Measurements from ENCODE around the gene STAC3. TPM values are rescaled to one million over a fixed set of nuclear protein-coding genes. Genes with fewer than 3 reads are reported as not detected.

The STAC3 gene
- total and polyA plus RNA-seq, 9 of the 15 experiments (the other 6 are each of a cell fraction or from before 2014, with no cell fraction given) = 0.45 to 6.4 (median 3.3) TPM

DNA sequence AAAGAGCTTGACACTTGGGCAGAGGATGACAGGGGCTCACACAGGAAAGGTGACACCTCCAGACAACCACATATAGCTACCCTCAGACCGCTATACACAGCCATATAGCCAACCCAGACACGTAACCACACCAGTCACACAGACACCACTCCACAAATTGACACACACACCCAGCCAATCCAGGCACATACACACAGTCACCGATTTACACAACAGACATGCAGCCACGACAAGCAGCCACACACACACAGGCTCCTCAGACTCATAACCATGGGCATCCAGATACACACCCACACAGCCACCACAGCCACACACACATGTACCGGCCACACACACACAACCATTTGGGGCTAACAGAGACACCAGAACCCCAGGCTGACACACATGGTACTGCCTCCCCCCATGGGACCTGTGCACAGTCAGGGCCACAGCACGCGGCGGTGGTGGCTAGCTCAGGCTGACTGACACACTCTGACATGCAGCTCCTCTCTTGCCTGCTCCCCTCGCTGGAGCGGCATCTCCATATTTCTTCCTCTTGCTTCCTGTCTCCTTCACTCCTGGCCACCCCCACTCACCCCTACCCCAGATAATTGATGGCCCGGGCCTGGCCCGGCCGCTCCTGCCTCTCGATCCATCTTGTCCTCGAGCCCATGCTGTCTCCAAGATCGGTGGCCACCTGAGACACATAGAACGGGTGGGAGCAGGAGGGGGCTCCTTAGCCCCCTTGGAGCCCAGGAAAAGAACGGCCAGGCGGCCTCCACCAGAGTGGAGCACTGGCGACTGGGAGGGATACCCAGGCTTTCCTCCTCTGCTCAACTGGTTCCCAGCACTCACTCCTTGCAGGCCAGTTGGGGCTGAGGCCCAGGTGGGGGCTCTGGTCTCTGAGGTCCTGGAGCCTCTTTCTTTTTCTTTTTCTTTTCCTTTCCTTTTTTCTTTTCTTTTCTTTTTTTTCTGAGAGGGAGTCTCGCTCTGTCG, 27.5 kb downstream of the STAC3 start:
- BruUV-seq (replicated peaks) = no TSS peak
- no peaks in the 10 kb centered on the region; the same call in 1 of the 2 replicates for H4K20me1 ChIP-seq (replicated peaks; ENCODE audit: control insufficient read depth, insufficient read depth, low read length)
- H3K9me3 ChIP-seq (replicated peaks; ENCODE audit: control insufficient read depth, insufficient read depth, low read depth, low read length) = no peaks in the 10 kb centered on the region
- H3K4me2 ChIP-seq (ENCODE audit: insufficient read depth, low read length) = no peak overlapping the region
- in situ Hi-C loops (cut with MboI) = no loop called here
- H3K79me2 ChIP-seq (ENCODE audit: control insufficient read depth, insufficient read depth, low read length) = no peaks in the 10 kb centered on the region
- H3K4me1 ChIP-seq (replicated peaks in 1 of 2; ENCODE audit: control insufficient read depth in 2 of 2, insufficient read depth in 2 of 2, low read length in 2 of 2) = peaks cover 24 to 57% of the 10 kb centered on the region in 2 experiments
- peaks cover 24 to 33% of the 10 kb centered on the region in 2 experiments for H3K27me3 ChIP-seq (ENCODE audit: control insufficient read depth in 2 of 2, insufficient read depth in 2 of 2, low read length in 2 of 2)
- POLR2A ChIA-PET = interaction anchor here (0.6 to 1.0 kb wide), 7 partner anchors 10 to 512 kb away, joined by 3 to 5 read pairs (median 3); partner anchors contain the start of gene B4GALNT1
- H3K27ac ChIP-seq (ENCODE audit: extremely low read depth, low read depth, low read length) = no peak overlapping the region
- ATAC-seq (peak; percentile 19; the same call in 2 of the 3 replicates), DNase-seq (ENCODE audit: extremely low read depth in 1 of 4, low spot score in 3 of 4) (no peak), FAIRE-seq (no peak)
- no peak overlapping the region for H3K4me3 ChIP-seq
- no peaks in the 10 kb centered on the region for H3K9me1 ChIP-seq (ENCODE audit: control insufficient read depth, insufficient read depth, low read length)
- TF ChIP-seq MEIS2 (IDR thresholded peaks at IDR 0.05; ENCODE audit: partially characterized antibody) = peak; percentile 22
- TF ChIP-seq, protein P1, sequence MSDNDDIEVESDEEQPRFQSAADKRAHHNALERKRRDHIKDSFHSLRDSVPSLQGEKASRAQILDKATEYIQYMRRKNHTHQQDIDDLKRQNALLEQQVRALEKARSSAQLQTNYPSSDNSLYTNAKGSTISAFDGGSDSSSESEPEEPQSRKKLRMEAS (CRISPR knock-in tag; IDR thresholded peaks at IDR 0.05) = peak; percentile 42; the same call in 1 of the 2 replicates
- TF ChIP-seq, protein P2, sequence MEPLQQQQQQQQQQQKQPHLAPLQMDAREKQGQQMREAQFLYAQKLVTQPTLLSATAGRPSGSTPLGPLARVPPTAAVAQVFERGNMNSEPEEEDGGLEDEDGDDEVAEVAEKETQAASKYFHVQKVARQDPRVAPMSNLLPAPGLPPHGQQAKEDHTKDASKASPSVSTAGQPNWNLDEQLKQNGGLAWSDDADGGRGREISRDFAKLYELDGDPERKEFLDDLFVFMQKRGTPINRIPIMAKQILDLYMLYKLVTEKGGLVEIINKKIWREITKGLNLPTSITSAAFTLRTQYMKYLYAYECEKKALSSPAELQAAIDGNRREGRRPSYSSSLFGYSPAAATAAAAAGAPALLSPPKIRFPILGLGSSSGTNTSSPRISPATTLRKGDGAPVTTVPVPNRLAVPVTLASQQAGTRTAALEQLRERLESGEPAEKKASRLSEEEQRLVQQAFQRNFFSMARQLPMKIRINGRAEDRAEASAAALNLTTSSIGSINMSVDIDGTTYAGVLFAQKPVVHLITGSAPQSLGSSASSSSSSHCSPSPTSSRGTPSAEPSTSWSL (CRISPR knock-in tag; IDR thresholded peaks at IDR 0.05; ENCODE audit: borderline replicate concordance) = no peak
- intact Hi-C loops (cut with micrococcal nuclease) = no loop called here
- WGBS (ENCODE audit: insufficient coverage, low coverage, missing lambda C conversion rate) = 61% methylated on average over 11 of the region's 22 CpGs
- H2AFZ ChIP-seq (ENCODE audit: low read depth, low read length) = 0 out of 2 replicates have a peak overlapping the region, but pooled peaks have one; percentile 44
- CTCF ChIA-PET (ENCODE audit: low intra/inter-chr PET ratio) = no interaction called here
- H3K9ac ChIP-seq (ENCODE audit: insufficient read depth in 1 of 2, low read depth in 2 of 2, low read length in 2 of 2) = peak overlapping the region in 1 of 2 experiments; percentile 48; a peak in 1 of 4 replicates
- no peaks in the 10 kb centered on the region for H3K36me3 ChIP-seq (ENCODE audit: control insufficient read depth, insufficient read depth, low read length)
